CD4-positive, alpha-beta memory T cell (primary cell): ENCODE measurements around the gene SFMBT2. TPM values are rescaled to one million over a fixed set of nuclear protein-coding genes. Genes with fewer than 3 reads are reported as not detected.

Experiments
- CTCF ChIA-PET: fragments of 350-600 bp; sonication (Branson Sonifier 250); formaldehyde crosslinking; loops from one replicate; lab custom pipeline; 2021; ENCODE audit warnings: inconsistent platforms; ENCODE audit not compliant: partially characterized antibody; lab: Charles Lee
- POLR2A ChIA-PET: fragments of 350-600 bp; sonication (Branson Sonifier 250); formaldehyde crosslinking; loops from one replicate; lab custom pipeline; 2021; ENCODE audit not compliant: partially characterized antibody; lab: Charles Lee
- DNase-seq, 5 donors: peaks; one replicate each; pipeline versions ENCODE4 v3.0.0 to v3.0.0-alpha.2; 2020 to 2022; ENCODE audit warnings: mixed read lengths in 1 of 5
- H3K27ac ChIP-seq: one replicate; pipeline ENCODE4 v1.7.0; 2013; ENCODE audit warnings: low read depth, low read length
- H3K27me3 ChIP-seq: 2 replicates; pipeline ENCODE4 v1.7.0; 2013; ENCODE audit warnings: mild to moderate bottlenecking, low read length, moderate library complexity; ENCODE audit not compliant: insufficient read depth
- H3K36me3 ChIP-seq: 2 replicates; pipeline ENCODE4 v1.7.0; 2013; ENCODE audit warnings: mild to moderate bottlenecking, low read length, moderate library complexity; ENCODE audit not compliant: insufficient read depth
- H3K4me1 ChIP-seq: 2 replicates; pipeline ENCODE4 v1.7.0; 2013; ENCODE audit warnings: mild to moderate bottlenecking, low read length, moderate library complexity; ENCODE audit not compliant: insufficient read depth
- H3K4me3 ChIP-seq, 2 donors: one replicate each; pipeline ENCODE4 v1.7.0; 2013; ENCODE audit warnings: low read length in 2 of 2, mild to moderate bottlenecking in 1 of 2
- H3K9me3 ChIP-seq, 2 donors: one replicate each; pipeline ENCODE4 v1.7.0; 2013; ENCODE audit warnings: low read length in 2 of 2, control low read depth in 1 of 2; ENCODE audit not compliant: control insufficient read depth in 1 of 2
- H3K27ac Mint-ChIP-seq, 7 donors: one replicate each; pipeline ENCODE4 v1.8.0; 2020 to 2021; ENCODE audit warnings: mixed read lengths in 7 of 7, mild to moderate bottlenecking in 6 of 7, inconsistent platforms in 3 of 7, moderate library complexity in 3 of 7
- H3K27me3 Mint-ChIP-seq, 2 donors: one replicate each; pipeline ENCODE4 v1.8.0; 2020 to 2021; ENCODE audit warnings: mixed read lengths in 2 of 2
- H3K36me3 Mint-ChIP-seq, 2 donors: one replicate each; pipeline ENCODE4 v1.8.0; 2020 to 2021; ENCODE audit warnings: mixed read lengths in 2 of 2, inconsistent platforms in 1 of 2, mild to moderate bottlenecking in 1 of 2
- H3K4me1 Mint-ChIP-seq, 4 donors: one replicate each; pipeline ENCODE4 v1.8.0; 2020 to 2021; ENCODE audit warnings: mixed read lengths in 4 of 4, mild to moderate bottlenecking in 1 of 4
- H3K4me3 Mint-ChIP-seq, 8 donors: one replicate each; pipeline ENCODE4 v1.8.0; 2020 to 2021; ENCODE audit warnings: mixed read lengths in 8 of 8, mild to moderate bottlenecking in 7 of 8, moderate library complexity in 6 of 8, inconsistent platforms in 3 of 8
- H3K9me3 Mint-ChIP-seq, 8 donors: one replicate each; pipeline ENCODE4 v1.8.0; 2020 to 2021; ENCODE audit warnings: mixed read lengths in 8 of 8, mild to moderate bottlenecking in 5 of 8, inconsistent platforms in 3 of 8, moderate library complexity in 1 of 8
- intact Hi-C: fragments of 100-400 bp; cut with micrococcal nuclease; formaldehyde crosslinking; loops from one replicate; pipeline ENCODE4 v1.15.1; 2023
- polyA plus RNA-seq, 2 donors: library from polyadenylated mRNA; unstranded; fragments of 300-500 nt; fragmentation: Illumina TruSeq; gene quantifications; one replicate each; pipeline ENCODE4 v1.2.3, GENCODE V29; 2021
- total RNA-seq, 2 experiments: library from RNA; stranded (reverse); gene quantifications; one replicate each; pipeline ENCODE4 v1.2.3, GENCODE V29; 2021

Gene SFMBT2
- total and polyA plus RNA-seq, 4 experiments from 2014 or later = 1.7 to 22.3 (median 11.7) TPM

DNA sequence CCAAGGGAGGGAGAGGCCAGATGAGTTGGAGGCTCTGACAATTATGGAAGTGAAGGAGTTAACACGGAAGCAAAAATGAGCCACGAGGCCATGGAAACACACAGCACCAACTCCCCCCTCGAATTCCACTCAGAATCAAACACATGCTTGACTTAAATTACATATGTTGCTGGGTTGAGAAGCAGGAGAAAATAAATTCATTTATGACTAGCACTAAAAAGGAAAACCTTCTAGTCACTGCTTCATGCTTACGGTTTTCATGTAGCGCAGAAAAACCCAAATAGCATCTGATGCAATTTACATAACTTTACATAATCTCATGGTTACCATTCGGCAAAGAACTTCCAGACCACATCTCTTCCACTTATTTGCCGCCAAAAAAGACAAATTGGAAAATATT, 51.5 kb downstream of the SFMBT2 start:
- H3K27me3 Mint-ChIP-seq = no peaks in the 10 kb centered on the region
- CTCF ChIA-PET = no interaction called here
- no peaks in the 10 kb centered on the region for H3K27me3 ChIP-seq
- H3K27ac Mint-ChIP-seq = no peak overlapping the region
- no peak overlapping the region for H3K4me3 Mint-ChIP-seq
- peaks cover 4% of the 10 kb centered on the region for H3K36me3 ChIP-seq
- DNase-seq = no peak
- no peaks in the 10 kb centered on the region for H3K4me1 ChIP-seq
- POLR2A ChIA-PET = no interaction called here
- H3K36me3 Mint-ChIP-seq = peaks cover 54 to 67% of the 10 kb centered on the region in 2 donors
- H3K4me1 Mint-ChIP-seq = peaks cover 9 to 30% (median 14%) of the 10 kb centered on the region in 4 donors
- H3K4me3 ChIP-seq = no peak overlapping the region
- no peak overlapping the region for H3K27ac ChIP-seq
- H3K9me3 Mint-ChIP-seq = peaks cover 0 to 6% (median 3%) of the 10 kb centered on the region in 8 donors
- intact Hi-C loops = no loop called here
- H3K9me3 ChIP-seq = no peaks in the 10 kb centered on the region

DNA sequence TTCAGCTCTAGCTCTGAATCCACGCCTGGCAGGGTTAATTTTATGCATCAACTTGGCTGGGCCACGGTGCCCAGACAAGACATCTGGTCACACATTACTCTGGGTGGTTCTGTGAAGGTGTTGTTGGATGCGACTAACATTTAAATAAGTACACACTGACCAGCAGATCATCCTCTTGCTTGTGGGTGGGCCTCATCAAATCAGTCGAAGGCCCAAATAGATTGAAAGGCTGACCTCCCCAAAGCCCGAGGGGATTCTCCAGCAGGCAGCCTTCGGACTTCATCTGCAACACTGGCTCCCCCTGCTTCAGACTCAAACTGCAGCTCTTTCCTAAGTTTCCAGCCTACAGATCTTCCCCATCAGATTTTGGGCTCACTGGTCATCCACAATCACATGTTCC, 53.6 kb downstream of the SFMBT2 start:
- ChIA-PET CTCF (no interaction called here), POLR2A (no interaction called here)
- Histone ChIP-seq H3K27me3 (no peaks in the 10 kb centered on the region), H3K9me3 (no peaks in the 10 kb centered on the region), H3K27ac (no peak overlapping the region), H3K36me3 (peaks cover 4% of the 10 kb centered on the region), H3K4me3 (no peak overlapping the region), H3K4me1 (no peaks in the 10 kb centered on the region)
- no peak overlapping the region for H3K4me3 Mint-ChIP-seq
- H3K27me3 Mint-ChIP-seq = no peaks in the 10 kb centered on the region
- peaks cover 36 to 46% of the 10 kb centered on the region in 2 donors for H3K36me3 Mint-ChIP-seq
- intact Hi-C loops = no loop called here
- no peak overlapping the region for H3K27ac Mint-ChIP-seq
- peaks cover 10 to 33% (median 16%) of the 10 kb centered on the region in 4 donors for H3K4me1 Mint-ChIP-seq
- no peak for DNase-seq
- H3K9me3 Mint-ChIP-seq = peaks cover 0 to 5% (median 1%) of the 10 kb centered on the region in 8 donors

GRCh38 chr10:7354330-7355047, 56.3 kb downstream of the SFMBT2 start:
- Histone ChIP-seq H3K27ac (no peak overlapping the region), H3K4me3 (no peak overlapping the region), H3K4me1 (no peaks in the 10 kb centered on the region), H3K9me3 (no peaks in the 10 kb centered on the region), H3K27me3 (no peaks in the 10 kb centered on the region), H3K36me3 (no peaks in the 10 kb centered on the region)
- ChIA-PET CTCF (no interaction called here), POLR2A (no interaction called here)
- intact Hi-C loops = no loop called here
- Mint-ChIP-seq H3K4me1 (peaks cover 13 to 38% (median 16%) of the 10 kb centered on the region in 4 donors), H3K4me3 (no peak overlapping the region), H3K9me3 (peaks cover 0 to 5% (median 0%) of the 10 kb centered on the region in 8 donors), H3K27me3 (no peaks in the 10 kb centered on the region), H3K36me3 (peaks cover 37 to 44% of the 10 kb centered on the region in 2 donors), H3K27ac (peak overlapping the region in 2 of 7 donors; percentile 5 to 61)
- no peak for DNase-seq

- H3K4me3 ChIP-seq = no peak overlapping the region
- no peak overlapping the region for H3K27ac ChIP-seq
- H3K9me3 ChIP-seq = no peaks in the 10 kb centered on the region
- CTCF ChIA-PET = no interaction called here
- POLR2A ChIA-PET = interaction anchor here (0.6 kb wide), 1 partner anchor 58 kb away, joined by 3 read pairs; no protein-coding TSS in a partner anchor
- Mint-ChIP-seq H3K4me3 (no peak overlapping the region), H3K27ac (no peak overlapping the region), H3K36me3 (peaks cover 19 to 38% of the 10 kb centered on the region in 2 donors), H3K9me3 (peaks cover 0 to 2% (median 0%) of the 10 kb centered on the region in 8 donors), H3K27me3 (no peaks in the 10 kb centered on the region), H3K4me1 (peaks cover 10 to 30% (median 14%) of the 10 kb centered on the region in 4 donors)
- H3K36me3 ChIP-seq = no peaks in the 10 kb centered on the region
- intact Hi-C loops = no loop called here
- no peaks in the 10 kb centered on the region for H3K27me3 ChIP-seq
- H3K4me1 ChIP-seq = no peaks in the 10 kb centered on the region
- DNase-seq = no peak
These were observed 58.9 kb downstream of the SFMBT2 start for GRCh38 chr10:7351894-7352293.

DNA sequence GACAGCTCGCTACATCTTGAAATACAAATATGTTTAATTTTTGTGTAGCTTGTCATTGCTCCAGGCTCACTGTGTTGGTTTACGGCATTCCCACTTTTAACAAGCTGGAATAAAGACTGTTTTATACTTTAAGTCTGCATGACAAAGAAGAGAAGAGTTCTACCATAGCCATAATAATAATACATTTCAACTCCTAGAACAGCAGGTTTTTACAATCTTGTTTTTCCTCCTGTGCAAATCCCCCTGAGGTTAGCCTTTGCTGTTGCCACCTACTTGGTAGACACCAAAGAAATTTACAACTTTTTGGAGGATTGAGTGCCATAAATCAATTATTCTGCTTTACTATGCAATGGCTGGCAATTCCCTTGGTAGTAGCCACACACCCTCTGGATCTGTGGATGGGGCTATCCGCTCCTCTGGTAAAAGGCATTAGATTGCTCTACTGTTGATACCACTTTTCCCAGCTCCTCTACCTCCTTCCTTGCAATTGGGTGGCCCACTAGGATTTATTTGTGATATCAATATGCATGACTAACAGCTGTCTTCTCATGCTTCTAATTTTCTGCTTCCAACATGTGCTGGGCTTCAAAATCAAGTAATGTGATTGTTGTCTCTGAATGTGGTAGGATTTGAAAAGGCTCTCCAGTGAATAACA, 60.2 kb downstream of the SFMBT2 start:
- H3K9me3 ChIP-seq = no peaks in the 10 kb centered on the region
- Mint-ChIP-seq H3K9me3 (peaks cover 0 to 4% (median 0%) of the 10 kb centered on the region in 8 donors), H3K27ac (no peak overlapping the region), H3K27me3 (no peaks in the 10 kb centered on the region), H3K4me1 (peaks cover 6 to 22% (median 14%) of the 10 kb centered on the region in 4 donors), H3K4me3 (peak overlapping the region in 1 of 8 donors; percentile 24), H3K36me3 (peaks cover 16 to 38% of the 10 kb centered on the region in 2 donors)
- no peaks in the 10 kb centered on the region for H3K36me3 ChIP-seq
- POLR2A ChIA-PET = no interaction called here
- H3K4me1 ChIP-seq = no peaks in the 10 kb centered on the region
- CTCF ChIA-PET = no interaction called here
- H3K4me3 ChIP-seq = no peak overlapping the region
- no peak for DNase-seq
- H3K27me3 ChIP-seq = no peaks in the 10 kb centered on the region
- no peak overlapping the region for H3K27ac ChIP-seq
- intact Hi-C loops = no loop called here

- Histone ChIP-seq H3K4me3 (no peak overlapping the region), H3K36me3 (no peaks in the 10 kb centered on the region), H3K27ac (no peak overlapping the region), H3K27me3 (no peaks in the 10 kb centered on the region), H3K4me1 (no peaks in the 10 kb centered on the region), H3K9me3 (no peaks in the 10 kb centered on the region)
- no peak overlapping the region for H3K4me3 Mint-ChIP-seq
- peak overlapping the region in 1 of 7 donors; percentile 8 for H3K27ac Mint-ChIP-seq
- H3K9me3 Mint-ChIP-seq = peaks cover 0 to 7% (median 0%) of the 10 kb centered on the region in 8 donors
- POLR2A ChIA-PET = no interaction called here
- peaks cover 14 to 19% (median 16%) of the 10 kb centered on the region in 4 donors for H3K4me1 Mint-ChIP-seq
- intact Hi-C loops = no loop called here
- DNase-seq = no peak
- no peaks in the 10 kb centered on the region for H3K27me3 Mint-ChIP-seq
- H3K36me3 Mint-ChIP-seq = peaks cover 28 to 47% of the 10 kb centered on the region in 2 donors
- CTCF ChIA-PET = no interaction called here
These were observed 65.1 kb downstream of the SFMBT2 start for GRCh38 chr10:7345717-7346116.

GRCh38 chr10:7343040-7343439, 67.8 kb downstream of the SFMBT2 start:
- Mint-ChIP-seq H3K27me3 (no peaks in the 10 kb centered on the region), H3K36me3 (peaks cover 37 to 46% of the 10 kb centered on the region in 2 donors), H3K4me3 (peak overlapping the region in 1 of 8 donors; percentile 10), H3K27ac (peak overlapping the region in 2 of 7 donors; percentile 29 to 55), H3K4me1 (peaks cover 15 to 23% (median 17%) of the 10 kb centered on the region in 4 donors), H3K9me3 (peaks cover 0 to 7% (median 0%) of the 10 kb centered on the region in 8 donors)
- Histone ChIP-seq H3K27ac (no peak overlapping the region), H3K36me3 (no peaks in the 10 kb centered on the region), H3K4me3 (no peak overlapping the region), H3K9me3 (no peaks in the 10 kb centered on the region), H3K27me3 (no peaks in the 10 kb centered on the region), H3K4me1 (no peaks in the 10 kb centered on the region)
- no peak for DNase-seq
- intact Hi-C loops = no loop called here
- CTCF ChIA-PET = no interaction called here
- POLR2A ChIA-PET = no interaction called here
